Islet of Langerhans (tissue), 1 donor: Measurements from ENCODE around the gene VPS39.
"Not testable (repeated sequence)": the region's sequence is repeated elsewhere in the genome, so short reads cannot be mapped to it uniquely, and the experiment has no call there.

ENCODE experiments used
- FAIRE-seq: peaks from one replicate; lab custom pipeline; 2011; peaks lifted over from hg19 to GRCh38; lab: Jason Lieb, UNC

Gene VPS39

GRCh38 chr15:42207674-42208579 lies at the start of gene VPS39:
Gene VPS39 (minus strand): TSS chr15:42208304. CDS start chr15:42208153, 151 bp downstream.
- peak; percentile 89 for FAIRE-seq

DNA sequence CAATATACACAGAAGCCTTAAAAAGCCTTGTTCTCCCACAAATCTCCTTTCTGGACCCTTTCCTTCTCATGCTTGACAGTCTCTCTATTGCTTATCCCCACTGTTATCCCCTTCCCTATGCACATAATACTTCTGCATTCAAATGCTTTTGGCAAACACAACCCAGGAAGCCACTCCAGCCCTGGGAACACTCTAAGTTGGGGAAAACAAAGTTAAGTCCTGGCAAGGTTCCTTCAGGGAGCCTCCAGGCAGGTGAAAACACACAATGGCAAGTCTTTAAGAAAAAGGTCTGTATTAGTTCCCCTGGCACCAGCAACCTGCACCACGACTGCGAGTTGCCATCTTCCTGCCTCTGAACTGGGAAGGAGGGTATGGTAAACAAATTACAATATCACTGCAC lies 45.2 kb upstream of the VPS39 start:
- FAIRE-seq, result no peak

- no peak for FAIRE-seq
These were observed 32.7 kb upstream of the VPS39 start for GRCh38 chr15:42240823-42241222.

GRCh38 chr15:42239528-42240182 lies 31.6 kb upstream of the VPS39 start:
- FAIRE-seq, result no peak

GRCh38 chr15:42233107-42233506 lies 25.0 kb upstream of the VPS39 start:
- no peak for FAIRE-seq

GRCh38 chr15:42232606-42233005 lies 24.5 kb upstream of the VPS39 start:
- no peak for FAIRE-seq

DNA sequence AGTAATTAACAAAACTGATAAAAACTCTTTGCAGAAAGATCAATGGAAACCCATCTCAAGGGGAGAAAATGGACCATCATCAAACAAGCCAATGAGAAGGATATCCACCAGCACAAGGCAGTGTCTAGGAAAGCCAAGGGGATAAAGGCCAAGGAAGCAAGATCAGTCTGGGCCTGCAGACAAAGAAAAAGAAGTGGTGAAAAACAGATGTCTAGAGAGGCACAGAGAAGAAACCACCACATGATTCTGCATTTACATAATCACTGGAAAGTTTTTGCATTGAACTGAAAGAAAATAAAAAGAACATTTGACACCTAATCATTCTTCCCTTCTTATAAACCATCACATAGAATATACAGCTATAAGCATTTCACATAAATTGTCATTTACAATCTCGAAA lies 23.0 kb upstream of the VPS39 start:
- no peak for FAIRE-seq

- not testable (repeated sequence) for FAIRE-seq
These were observed 20.9 kb upstream of the VPS39 start for GRCh38 chr15:42228981-42229380.

DNA sequence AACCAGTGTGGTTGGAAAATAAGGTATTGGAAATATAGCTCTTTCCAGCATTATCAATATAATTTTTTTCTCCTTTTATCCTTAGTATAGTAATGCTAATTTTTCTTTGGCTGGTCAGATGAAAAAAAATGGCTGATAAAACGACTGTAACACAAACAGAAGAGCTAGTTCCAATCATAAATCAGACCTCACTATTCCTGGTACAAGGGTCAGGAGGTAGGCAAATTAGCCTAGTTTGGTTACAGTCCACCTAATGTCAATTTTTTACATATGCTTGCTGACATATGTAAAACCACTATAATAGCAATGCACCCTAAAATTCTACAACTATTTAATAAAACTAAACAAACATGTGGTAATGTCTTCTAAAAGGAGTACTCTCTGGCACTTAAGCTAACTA lies 19.9 kb upstream of the VPS39 start:
- FAIRE-seq, result peak; percentile 5

- FAIRE-seq, result peak; percentile 76
These were observed 18.5 kb upstream of the VPS39 start for GRCh38 chr15:42226648-42227047.

- FAIRE-seq, result no peak
These were observed 12.1 kb upstream of the VPS39 start for GRCh38 chr15:42220216-42220615.

DNA sequence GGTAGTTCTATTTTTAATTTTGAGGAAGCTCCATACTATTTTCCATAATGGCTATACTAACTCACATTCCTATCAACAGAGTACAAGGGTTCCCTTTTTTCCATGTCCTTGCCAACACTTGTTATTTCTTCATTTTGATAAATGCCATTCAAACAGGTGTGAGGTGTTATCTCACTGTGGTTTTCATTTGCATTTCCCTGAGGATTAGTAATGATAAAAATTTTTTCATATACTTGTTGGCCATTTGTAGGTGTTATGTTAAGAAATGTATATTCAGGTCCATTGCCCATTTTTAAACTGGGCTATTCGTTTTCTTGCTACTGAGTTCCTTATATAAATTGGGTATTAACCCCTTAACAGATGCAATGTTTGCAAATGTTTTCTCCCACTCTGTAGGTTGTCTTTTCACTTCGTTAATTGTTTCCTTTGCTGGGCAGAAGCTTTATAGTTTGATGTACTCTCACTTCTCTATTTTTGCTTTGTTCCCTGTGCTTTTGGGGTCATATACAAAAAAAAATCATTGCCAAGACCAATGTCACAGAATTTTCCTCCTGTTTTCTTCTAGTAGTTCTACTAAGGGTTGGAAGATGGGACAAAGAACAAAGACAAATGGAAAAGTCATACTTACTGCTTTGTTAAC lies 11.0 kb upstream of the VPS39 start:
- FAIRE-seq, result no peak

- FAIRE-seq, result no peak
These were observed 9.5 kb upstream of the VPS39 start for GRCh38 chr15:42217568-42217967.

DNA sequence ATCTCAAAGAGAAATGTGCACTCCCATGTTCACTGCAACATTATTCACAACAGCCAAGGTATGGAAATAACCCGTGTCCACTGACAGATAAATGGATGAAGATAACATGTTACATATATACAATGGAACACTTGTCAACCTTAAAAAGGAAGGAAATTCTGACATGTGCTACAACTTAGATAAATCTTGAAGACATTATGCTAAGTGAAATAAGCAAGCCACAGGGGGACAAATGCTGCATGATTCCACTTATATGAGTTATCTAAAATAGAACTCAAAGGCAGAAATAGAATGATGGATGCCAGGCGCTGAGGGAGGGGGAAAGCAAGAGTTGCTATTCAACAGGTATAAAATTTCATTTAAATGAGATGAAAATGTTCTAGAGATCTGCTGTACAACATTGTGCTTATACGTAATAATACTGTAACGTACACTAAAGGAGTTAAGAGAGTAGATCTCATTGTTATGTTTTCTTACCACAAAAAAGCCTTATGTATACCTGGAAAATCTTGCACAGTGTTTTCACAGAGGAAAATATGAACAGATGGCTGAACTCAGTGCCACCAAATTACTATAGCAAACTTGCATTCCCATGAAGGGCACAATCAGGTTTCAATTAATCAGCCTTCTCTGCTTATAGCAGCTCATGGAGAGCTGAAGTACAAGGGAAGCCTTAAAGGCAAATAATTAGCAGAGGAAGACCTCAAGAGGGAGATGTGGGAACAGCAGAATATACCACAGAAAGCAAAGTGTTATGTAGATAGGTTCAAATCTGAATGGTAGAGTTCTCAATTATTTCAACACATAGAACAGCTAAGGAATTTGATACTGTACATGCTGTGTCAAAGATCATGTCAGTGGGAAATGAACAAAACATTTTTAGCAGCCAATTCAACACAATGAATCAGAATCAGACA lies 8.1 kb upstream of the VPS39 start:
- no peak for FAIRE-seq

DNA sequence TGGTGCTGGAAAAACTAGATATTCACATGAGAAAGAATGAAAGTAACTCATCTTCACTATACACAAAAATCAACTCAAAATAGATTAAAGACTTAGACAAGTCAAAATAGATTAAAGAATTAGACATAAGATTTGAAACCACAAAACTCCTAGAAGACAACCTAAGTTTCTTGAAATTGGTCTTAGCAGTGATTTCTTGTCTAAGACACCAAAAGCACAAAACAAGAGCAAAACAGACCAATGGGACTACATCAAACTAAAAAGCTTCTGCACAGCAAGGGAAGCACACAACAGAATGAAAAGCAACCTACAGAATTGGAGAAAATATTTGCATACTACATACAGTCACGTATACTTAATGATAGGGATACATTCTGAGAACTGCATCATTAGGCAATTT lies 6.5 kb upstream of the VPS39 start:
- FAIRE-seq, result no peak

DNA sequence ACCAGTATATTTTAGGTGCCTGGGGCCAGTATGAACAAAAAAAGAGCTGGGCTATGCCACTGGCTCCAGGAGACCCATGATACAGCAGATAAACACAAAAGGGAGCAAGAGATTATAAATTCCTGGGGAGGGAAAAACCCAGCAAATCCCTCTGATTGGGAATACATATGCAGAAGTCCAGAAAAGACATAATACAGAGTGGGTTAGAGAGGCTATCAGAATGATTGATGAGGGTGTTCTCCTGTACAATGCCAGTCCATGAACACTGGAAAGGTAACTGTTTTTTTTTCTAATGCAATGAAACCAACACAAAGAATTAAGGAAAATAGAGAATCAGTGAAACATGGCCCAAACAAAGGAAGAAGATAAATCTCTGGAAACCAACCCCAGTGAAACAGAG lies 5.4 kb upstream of the VPS39 start:
- FAIRE-seq, result no peak

GRCh38 chr15:42210696-42211095 lies 2.6 kb upstream of the VPS39 start:
- FAIRE-seq, result no peak

DNA sequence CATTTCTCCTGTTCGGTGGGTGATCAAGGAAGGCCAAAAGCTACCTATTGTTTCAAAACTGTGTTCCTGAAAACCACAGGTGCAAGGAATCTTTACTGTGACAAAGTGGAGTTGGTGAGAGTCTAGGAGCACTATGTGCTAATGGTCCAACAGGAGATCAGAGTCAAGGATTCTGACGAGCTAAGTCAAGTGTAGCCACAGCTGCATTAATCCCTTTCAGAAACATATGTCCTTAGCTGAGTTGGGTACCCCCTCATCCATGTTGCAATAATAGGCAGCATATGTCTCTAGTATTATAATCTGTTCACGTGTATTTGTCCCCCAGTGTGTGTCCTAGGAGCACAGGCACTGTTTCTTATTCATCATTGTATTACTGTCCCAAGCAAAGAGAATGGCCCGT lies 1.7 kb downstream of the VPS39 start:
- no peak for FAIRE-seq

DNA sequence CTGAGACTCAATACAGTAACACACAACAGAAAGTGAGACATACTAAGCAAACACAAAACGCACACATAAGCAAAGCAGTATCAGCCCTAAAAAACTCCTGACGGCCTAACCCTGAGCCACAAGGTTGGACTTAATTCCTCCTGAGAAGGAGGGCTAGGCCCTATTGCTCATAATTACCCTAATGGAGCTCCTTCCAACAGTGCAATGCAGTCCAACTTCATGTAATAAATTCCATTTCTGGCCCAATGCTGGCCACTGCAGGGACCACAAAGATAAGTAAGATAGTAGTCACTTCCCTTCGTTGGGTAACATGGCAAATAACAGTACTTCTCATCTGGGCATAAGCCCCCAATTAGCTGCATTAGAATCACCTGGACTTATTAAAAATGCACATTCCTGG lies 4.2 kb downstream of the VPS39 start:
- FAIRE-seq, result no peak

GRCh38 chr15:42202653-42203052 lies 5.5 kb downstream of the VPS39 start:
- FAIRE-seq, result no peak

DNA sequence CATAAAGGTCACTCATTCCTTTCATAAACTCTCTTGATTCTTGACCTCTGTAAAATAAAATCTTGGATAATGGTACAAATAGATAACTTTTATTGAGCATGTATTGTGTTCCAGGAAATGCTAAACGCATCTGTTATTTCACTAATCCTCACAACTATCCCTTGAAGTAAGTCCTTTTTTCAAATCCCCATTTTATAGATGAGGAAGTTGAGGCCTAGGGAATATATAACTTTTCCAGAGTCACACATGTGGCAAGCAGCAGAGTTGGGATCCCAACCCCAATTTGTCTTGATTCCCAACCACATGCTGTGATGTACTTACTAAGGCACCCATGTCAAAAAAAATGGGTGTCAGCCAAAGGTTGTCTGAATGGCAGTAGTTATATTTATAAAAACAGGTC lies 6.3 kb downstream of the VPS39 start:
- no peak for FAIRE-seq

DNA sequence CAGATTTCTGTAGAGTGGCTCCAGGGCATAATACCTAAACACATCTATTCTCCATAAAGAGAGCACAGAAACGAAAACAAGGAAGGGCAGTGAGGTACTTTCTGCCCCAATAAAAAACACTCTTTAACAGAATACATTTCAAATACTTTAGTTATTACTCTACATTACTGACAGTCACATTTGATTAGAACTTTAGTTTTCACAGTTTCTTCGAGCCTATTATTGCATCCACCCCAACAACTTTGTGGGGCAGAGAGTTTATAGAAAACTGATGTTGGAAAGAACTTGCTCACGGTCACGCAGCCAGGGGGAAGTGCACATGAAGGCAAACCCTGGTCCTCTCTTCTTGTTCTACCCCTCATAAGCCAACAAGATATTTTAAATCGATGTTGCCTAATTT lies 9.0 kb downstream of the VPS39 start:
- FAIRE-seq, result no peak
